Karpas-422 (cell line): Measurements from ENCODE around the gene PLEKHA5. TPM values are rescaled to one million over a fixed set of nuclear protein-coding genes. Genes with fewer than 3 reads are reported as not detected.

ENCODE experiments used
- DNase-seq: peaks from one replicate; pipeline ENCODE4 v3.0.0-alpha.2; 2015
- H2AFZ ChIP-seq: fragments of 200-600 bp; sonication (generic); 2 replicates; pipeline ENCODE4 v1.6.1; 2014; ENCODE audit warnings: antibody characterized with exemption, low read length, mixed read lengths
- H3K27ac ChIP-seq: fragments of 200-600 bp; sonication (generic); 2 replicates; pipeline ENCODE4 v1.5.1; 2014; ENCODE audit warnings: mild to moderate bottlenecking, low read length, moderate library complexity
- H3K27me3 ChIP-seq: fragments of 200-600 bp; sonication (generic); 2 replicates; pipeline ENCODE4 v1.6.1; 2014; ENCODE audit warnings: low read length, mixed read lengths
- H3K36me3 ChIP-seq: fragments of 200-600 bp; sonication (generic); 2 replicates; pipeline ENCODE4 v1.6.1; 2014; ENCODE audit warnings: low read length, mixed read lengths; ENCODE audit not compliant: insufficient read depth
- H3K4me1 ChIP-seq: fragments of 200-600 bp; sonication (generic); 2 replicates; pipeline ENCODE4 v1.6.1; 2014; ENCODE audit warnings: mild to moderate bottlenecking, low read length, mixed read lengths
- H3K4me2 ChIP-seq: fragments of 200-600 bp; sonication (generic); 2 replicates; pipeline ENCODE4 v1.6.1; 2014; ENCODE audit warnings: low read length, low read depth, mild to moderate bottlenecking; ENCODE audit not compliant: poor library complexity, severe bottlenecking
- H3K4me3 ChIP-seq: fragments of 200-600 bp; sonication (generic); 2 replicates; pipeline ENCODE4 v1.5.1; 2014; ENCODE audit warnings: mild to moderate bottlenecking, antibody characterized with exemption, low read length, mixed read lengths
- H3K79me2 ChIP-seq: fragments of 200-600 bp; sonication (generic); 2 replicates; pipeline ENCODE4 v1.6.1; 2014; ENCODE audit warnings: mild to moderate bottlenecking, low read length, mixed read lengths
- H3K9ac ChIP-seq: fragments of 200-600 bp; sonication (generic); 2 replicates; pipeline ENCODE4 v1.6.0; 2014; ENCODE audit warnings: low read length
- H3K9me2 ChIP-seq: fragments of 200-600 bp; sonication (generic), shearing (Covaris generic); replicated peaks from 2 replicates; pipeline ENCODE4 v1.6.0; 2014; ENCODE audit warnings: mild to moderate bottlenecking, low read length, moderate library complexity; ENCODE audit not compliant: insufficient read depth
- H3K9me3 ChIP-seq: fragments of 300-700, 200-600 bp; sonication (generic); 2 replicates; pipeline ENCODE4 v1.6.1; 2014; ENCODE audit warnings: low read length, mixed read lengths
- H4K20me1 ChIP-seq: fragments of 200-600 bp; sonication (generic); 2 replicates; pipeline ENCODE4 v1.6.1; 2014; ENCODE audit warnings: mild to moderate bottlenecking, antibody characterized with exemption, low read length, low read depth; ENCODE audit not compliant: insufficient read depth
- total RNA-seq: library from RNA; depleted of rRNA; stranded (reverse); fragments of >200 nt; shearing (Covaris generic); gene quantifications from 2 replicates; pipeline ENCODE4 v1.2.3, GENCODE V29; 2014; ENCODE audit warnings: low replicate concordance

The PLEKHA5 gene
- total RNA-seq, 1 experiment from 2014 or later = 189 TPM

GRCh38 chr12:19236656-19237055 lies 107.1 kb downstream of the PLEKHA5 start:
- peaks cover 95% of the 10 kb centered on the region for H3K4me1 ChIP-seq
- no peaks in the 10 kb centered on the region for H3K9me3 ChIP-seq
- H3K79me2 ChIP-seq = peaks cover 98% of the 10 kb centered on the region
- no peak overlapping the region for H2AFZ ChIP-seq
- peak overlapping the region; percentile 25 for H3K9ac ChIP-seq
- H3K4me2 ChIP-seq = peak overlapping the region; percentile 68
- H3K9me2 ChIP-seq = no peaks in the 10 kb centered on the region
- no peaks in the 10 kb centered on the region for H4K20me1 ChIP-seq
- no peaks in the 10 kb centered on the region; the same call in 1 of the 2 replicates for H3K36me3 ChIP-seq
- DNase-seq = peak; percentile 77
- H3K4me3 ChIP-seq = peak overlapping the region; percentile 18
- H3K27ac ChIP-seq = peak overlapping the region; percentile 91
- H3K27me3 ChIP-seq = no peaks in the 10 kb centered on the region

- H3K79me2 ChIP-seq = peaks cover 98% of the 10 kb centered on the region
- no peak overlapping the region for H2AFZ ChIP-seq
- DNase-seq = no peak
- H3K4me1 ChIP-seq = peaks cover 95% of the 10 kb centered on the region
- H3K27me3 ChIP-seq = no peaks in the 10 kb centered on the region
- peak overlapping the region; percentile 18 for H3K4me3 ChIP-seq
- H3K27ac ChIP-seq = peak overlapping the region; percentile 91
- peak overlapping the region; percentile 68 for H3K4me2 ChIP-seq
- H3K9me2 ChIP-seq = no peaks in the 10 kb centered on the region
- H3K9me3 ChIP-seq = no peaks in the 10 kb centered on the region
- peak overlapping the region; percentile 41 for H3K9ac ChIP-seq
- no peaks in the 10 kb centered on the region; the same call in 1 of the 2 replicates for H3K36me3 ChIP-seq
- no peaks in the 10 kb centered on the region for H4K20me1 ChIP-seq
Observed at GRCh38 chr12:19238540-19238939, 109.0 kb downstream of the PLEKHA5 start.

GRCh38 chr12:19239102-19239501 lies 109.6 kb downstream of the PLEKHA5 start:
- no peak overlapping the region for H2AFZ ChIP-seq

GRCh38 chr12:19239616-19240234 lies 110.2 kb downstream of the PLEKHA5 start:
- peaks cover 97% of the 10 kb centered on the region for H3K79me2 ChIP-seq
- H3K9me3 ChIP-seq = no peaks in the 10 kb centered on the region
- no peak for DNase-seq
- H3K9ac ChIP-seq = no peak overlapping the region
- no peaks in the 10 kb centered on the region for H3K9me2 ChIP-seq
- no peak overlapping the region for H2AFZ ChIP-seq
- no peaks in the 10 kb centered on the region; the same call in 1 of the 2 replicates for H3K36me3 ChIP-seq
- peak overlapping the region; percentile 68 for H3K4me2 ChIP-seq
- no peaks in the 10 kb centered on the region for H3K27me3 ChIP-seq
- H3K4me3 ChIP-seq = 0 out of 2 replicates have a peak overlapping the region, but pooled peaks have one; percentile 7
- H3K4me1 ChIP-seq = peaks cover 85% of the 10 kb centered on the region
- H4K20me1 ChIP-seq = no peaks in the 10 kb centered on the region
- peak overlapping the region; percentile 91 for H3K27ac ChIP-seq

More at GRCh38 chr12:19239102-19239501, 109.6 kb downstream of the PLEKHA5 start:
- Histone ChIP-seq H4K20me1 (no peaks in the 10 kb centered on the region), H3K4me1 (peaks cover 92% of the 10 kb centered on the region), H3K79me2 (peaks cover 97% of the 10 kb centered on the region), H3K36me3 (no peaks in the 10 kb centered on the region; the same call in 1 of the 2 replicates), H3K27ac (peak overlapping the region; percentile 91), H3K4me2 (peak overlapping the region; percentile 68), H3K9me2 (no peaks in the 10 kb centered on the region), H3K27me3 (no peaks in the 10 kb centered on the region), H3K9ac (peak overlapping the region; percentile 41), H3K9me3 (no peaks in the 10 kb centered on the region), H3K4me3 (peak overlapping the region; percentile 18)
- no peak for DNase-seq

GRCh38 chr12:19242581-19242980 lies 113.0 kb downstream of the PLEKHA5 start:
- no peak overlapping the region for H2AFZ ChIP-seq

GRCh38 chr12:19243551-19243950 lies 114.0 kb downstream of the PLEKHA5 start:
- H3K36me3 ChIP-seq = no peaks in the 10 kb centered on the region
- no peaks in the 10 kb centered on the region for H4K20me1 ChIP-seq

More at GRCh38 chr12:19242581-19242980, 113.0 kb downstream of the PLEKHA5 start:
- Histone ChIP-seq H3K79me2 (peaks cover 96% of the 10 kb centered on the region), H3K27me3 (no peaks in the 10 kb centered on the region), H3K9ac (no peak overlapping the region), H3K27ac (peak overlapping the region; percentile 57), H3K4me3 (no peak overlapping the region), H3K4me2 (peak overlapping the region; percentile 14), H3K9me3 (no peaks in the 10 kb centered on the region), H3K4me1 (peaks cover 62% of the 10 kb centered on the region), H3K36me3 (no peaks in the 10 kb centered on the region), H3K9me2 (no peaks in the 10 kb centered on the region), H4K20me1 (no peaks in the 10 kb centered on the region)
- DNase-seq = no peak

GRCh38 chr12:19244312-19244711 lies 114.8 kb downstream of the PLEKHA5 start:
- Histone ChIP-seq H3K9ac (no peak overlapping the region), H3K4me3 (no peak overlapping the region), H3K4me1 (peaks cover 45% of the 10 kb centered on the region), H3K9me2 (no peaks in the 10 kb centered on the region), H3K36me3 (no peaks in the 10 kb centered on the region), H3K27me3 (no peaks in the 10 kb centered on the region), H3K27ac (no peak overlapping the region), H3K79me2 (peaks cover 94% of the 10 kb centered on the region), H2AFZ (no peak overlapping the region), H4K20me1 (no peaks in the 10 kb centered on the region), H3K4me2 (no peak overlapping the region), H3K9me3 (no peaks in the 10 kb centered on the region)
- DNase-seq = no peak

More at GRCh38 chr12:19243551-19243950, 114.0 kb downstream of the PLEKHA5 start:
- no peak for DNase-seq
- peaks cover 52% of the 10 kb centered on the region for H3K4me1 ChIP-seq
- peaks cover 94% of the 10 kb centered on the region for H3K79me2 ChIP-seq
- no peaks in the 10 kb centered on the region for H3K27me3 ChIP-seq
- peak overlapping the region; percentile 57 for H3K27ac ChIP-seq
- no peaks in the 10 kb centered on the region for H3K9me3 ChIP-seq
- H3K4me2 ChIP-seq = peak overlapping the region; percentile 1
- no peak overlapping the region for H2AFZ ChIP-seq
- H3K9me2 ChIP-seq = no peaks in the 10 kb centered on the region
- no peak overlapping the region for H3K4me3 ChIP-seq
- H3K9ac ChIP-seq = no peak overlapping the region

GRCh38 chr12:19245106-19245505 lies 115.6 kb downstream of the PLEKHA5 start:
- Histone ChIP-seq H3K27me3 (no peaks in the 10 kb centered on the region), H3K4me2 (no peak overlapping the region), H3K4me3 (no peak overlapping the region), H2AFZ (no peak overlapping the region), H3K9ac (no peak overlapping the region), H3K9me2 (no peaks in the 10 kb centered on the region), H3K79me2 (peaks cover 93% of the 10 kb centered on the region), H3K36me3 (no peaks in the 10 kb centered on the region), H3K4me1 (peaks cover 37% of the 10 kb centered on the region), H3K27ac (no peak overlapping the region), H4K20me1 (no peaks in the 10 kb centered on the region), H3K9me3 (no peaks in the 10 kb centered on the region)
- no peak for DNase-seq
